Chondrocyte (in vitro differentiated cells): ENCODE results near the gene RABL6. TPM values are rescaled to one million over a fixed set of nuclear protein-coding genes. Genes with fewer than 3 reads are reported as not detected.

ENCODE experiments used
- DNase-seq: peaks from one replicate; pipeline ENCODE4 v3.0.0; 2021; ENCODE audit warnings: mixed read lengths, low spot score
- H3K27ac Mint-ChIP-seq: one replicate; pipeline ENCODE4 v1.8.0; 2021; ENCODE audit warnings: mild to moderate bottlenecking, moderate library complexity, mixed read lengths; ENCODE audit not compliant: unreplicated experiment
- H3K27me3 Mint-ChIP-seq: 2 replicates; pipeline ENCODE4 v1.8.0; 2021; ENCODE audit warnings: low read depth, mixed read lengths
- H3K36me3 Mint-ChIP-seq: 2 replicates; pipeline ENCODE4 v1.8.0; 2021; ENCODE audit warnings: low read depth, mixed read lengths
- H3K4me1 Mint-ChIP-seq: 2 replicates; pipeline ENCODE4 v1.8.0; 2021; ENCODE audit warnings: low read depth, mild to moderate bottlenecking, mixed read lengths
- H3K4me3 Mint-ChIP-seq: one replicate; pipeline ENCODE4 v1.8.0; 2021; ENCODE audit warnings: mild to moderate bottlenecking, moderate library complexity, mixed read lengths; ENCODE audit not compliant: unreplicated experiment
- H3K9me3 Mint-ChIP-seq: 2 replicates; pipeline ENCODE4 v1.8.0; 2021; ENCODE audit warnings: low read depth, mixed read lengths
- total RNA-seq: library from RNA; stranded (reverse); gene quantifications from 3 replicates; pipeline ENCODE4 v1.2.1, GENCODE V29; 2021
- TF ChIP-seq, protein P1 (sequence below): fragments of 200-600 bp; sonication (generic); IDR thresholded peaks from 2 replicates; pipeline ENCODE4 v1.5.0; 2021; ENCODE audit warnings: antibody characterized with exemption, mild to moderate bottlenecking, moderate library complexity

RABL6 gene
- total RNA-seq, 1 donor from 2014 or later: 61.5 TPM

- H3K9me3 Mint-ChIP-seq: no peaks in the 10 kb centered on the region
- TF ChIP-seq, protein P1, sequence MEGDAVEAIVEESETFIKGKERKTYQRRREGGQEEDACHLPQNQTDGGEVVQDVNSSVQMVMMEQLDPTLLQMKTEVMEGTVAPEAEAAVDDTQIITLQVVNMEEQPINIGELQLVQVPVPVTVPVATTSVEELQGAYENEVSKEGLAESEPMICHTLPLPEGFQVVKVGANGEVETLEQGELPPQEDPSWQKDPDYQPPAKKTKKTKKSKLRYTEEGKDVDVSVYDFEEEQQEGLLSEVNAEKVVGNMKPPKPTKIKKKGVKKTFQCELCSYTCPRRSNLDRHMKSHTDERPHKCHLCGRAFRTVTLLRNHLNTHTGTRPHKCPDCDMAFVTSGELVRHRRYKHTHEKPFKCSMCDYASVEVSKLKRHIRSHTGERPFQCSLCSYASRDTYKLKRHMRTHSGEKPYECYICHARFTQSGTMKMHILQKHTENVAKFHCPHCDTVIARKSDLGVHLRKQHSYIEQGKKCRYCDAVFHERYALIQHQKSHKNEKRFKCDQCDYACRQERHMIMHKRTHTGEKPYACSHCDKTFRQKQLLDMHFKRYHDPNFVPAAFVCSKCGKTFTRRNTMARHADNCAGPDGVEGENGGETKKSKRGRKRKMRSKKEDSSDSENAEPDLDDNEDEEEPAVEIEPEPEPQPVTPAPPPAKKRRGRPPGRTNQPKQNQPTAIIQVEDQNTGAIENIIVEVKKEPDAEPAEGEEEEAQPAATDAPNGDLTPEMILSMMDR: no peak
- peaks cover 4% of the 10 kb centered on the region for H3K36me3 Mint-ChIP-seq
- H3K4me3 Mint-ChIP-seq: no peak overlapping the region
- no peak overlapping the region for H3K27ac Mint-ChIP-seq
- no peaks in the 10 kb centered on the region for H3K27me3 Mint-ChIP-seq
- DNase-seq: no peak
- peaks cover 6% of the 10 kb centered on the region for H3K4me1 Mint-ChIP-seq
Observed at GRCh38 chr9:136823136-136824046, 15.6 kb downstream of the RABL6 start.

GRCh38 chr9:136824496-136825225 lies 16.9 kb downstream of the RABL6 start:
- Mint-ChIP-seq H3K4me3 (no peak overlapping the region), H3K27ac (no peak overlapping the region), H3K36me3 (peaks cover 2% of the 10 kb centered on the region), H3K4me1 (peaks cover 6% of the 10 kb centered on the region), H3K9me3 (no peaks in the 10 kb centered on the region), H3K27me3 (no peaks in the 10 kb centered on the region)
- TF ChIP-seq, protein P1: no peak
- DNase-seq: no peak

DNA sequence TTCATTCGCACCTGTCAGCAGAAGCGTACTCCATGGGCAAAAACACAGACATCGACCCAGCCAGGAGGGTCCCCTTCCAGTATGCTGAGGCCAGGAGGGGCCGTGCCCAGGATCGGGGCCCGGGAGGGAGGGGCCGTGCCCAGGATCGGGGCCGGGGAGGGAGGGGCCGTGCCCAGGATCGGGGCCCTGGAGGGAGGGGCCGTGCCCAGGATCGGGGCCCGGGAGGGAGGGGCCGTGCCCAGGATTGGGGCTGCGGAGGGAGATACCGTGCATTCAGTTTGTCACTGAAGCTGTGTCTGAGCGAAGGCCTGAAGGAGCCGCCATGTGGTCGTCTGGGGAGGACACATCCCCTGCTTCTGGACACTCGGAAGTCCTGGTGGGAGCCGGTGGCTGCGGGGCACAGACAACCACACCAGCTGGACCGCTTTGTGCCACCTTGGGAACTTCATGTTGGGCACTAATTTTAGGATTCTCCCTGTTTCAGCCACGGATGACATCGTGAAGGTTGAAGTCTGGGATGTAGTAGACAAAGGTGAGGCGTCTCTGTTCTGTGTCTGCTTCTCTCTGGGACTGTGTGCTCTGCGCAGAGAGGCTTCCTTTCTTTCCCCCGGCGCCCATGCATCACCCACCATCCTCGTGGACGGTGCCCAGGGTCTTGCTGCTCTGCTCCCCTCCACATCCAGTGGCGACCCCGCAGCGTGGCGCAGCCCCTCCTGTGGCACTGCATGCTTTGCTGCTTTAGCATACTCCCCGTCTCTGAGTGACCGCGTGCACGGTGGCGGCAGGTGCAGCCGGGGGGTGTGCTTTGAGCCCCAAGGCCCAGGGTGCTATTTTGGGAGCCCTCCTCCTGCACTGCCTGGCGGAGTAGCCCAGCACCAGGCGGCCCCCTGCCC lies 17.8 kb downstream of the RABL6 start:
- no peaks in the 10 kb centered on the region for H3K27me3 Mint-ChIP-seq
- H3K36me3 Mint-ChIP-seq: peaks cover 2% of the 10 kb centered on the region
- no peak overlapping the region for H3K4me3 Mint-ChIP-seq
- peaks cover 6% of the 10 kb centered on the region for H3K4me1 Mint-ChIP-seq
- H3K9me3 Mint-ChIP-seq: no peaks in the 10 kb centered on the region
- H3K27ac Mint-ChIP-seq: no peak overlapping the region
- TF ChIP-seq, protein P1: no peak
- DNase-seq: no peak

GRCh38 chr9:136826188-136826541 lies 18.4 kb downstream of the RABL6 start:
- Mint-ChIP-seq H3K4me3 (no peak overlapping the region), H3K27me3 (no peaks in the 10 kb centered on the region), H3K4me1 (peaks cover under 1% of the 10 kb centered on the region), H3K36me3 (no peaks in the 10 kb centered on the region), H3K27ac (no peak overlapping the region), H3K9me3 (no peaks in the 10 kb centered on the region)
- DNase-seq: no peak
- TF ChIP-seq, protein P1: no peak
